Epidermal melanocyte (primary cell): Measurements from ENCODE around the gene EML6.
"Not testable (repeated sequence)": the region's sequence is repeated elsewhere in the genome, so short reads cannot be mapped to it uniquely, and the experiment has no call there.

Experiments
- DNase-seq: peaks from one replicate; pipeline ENCODE4 v3.0.0; 2011; ENCODE audit warnings: low spot score; ENCODE audit not compliant: insufficient read length

Gene EML6

DNA sequence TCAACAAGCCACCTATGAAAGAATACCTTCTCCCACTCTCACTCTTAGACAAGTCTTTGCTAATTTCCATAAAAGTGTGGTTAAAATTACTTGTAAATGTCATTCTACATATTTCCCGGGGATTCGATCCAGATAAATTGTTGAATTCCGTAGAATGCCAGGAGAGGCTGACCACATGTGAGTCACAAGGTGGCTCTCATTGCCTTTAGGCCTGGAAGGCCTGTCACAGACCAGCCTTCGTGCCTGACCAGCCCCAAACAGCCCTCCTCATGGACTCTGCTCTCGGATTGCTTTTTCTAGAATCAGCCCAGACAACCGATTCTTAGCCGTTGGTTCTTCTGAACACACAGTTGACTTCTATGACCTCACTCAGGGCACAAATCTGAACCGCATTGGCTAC, 240.8 kb downstream of the EML6 start:
- no peak for DNase-seq

DNA sequence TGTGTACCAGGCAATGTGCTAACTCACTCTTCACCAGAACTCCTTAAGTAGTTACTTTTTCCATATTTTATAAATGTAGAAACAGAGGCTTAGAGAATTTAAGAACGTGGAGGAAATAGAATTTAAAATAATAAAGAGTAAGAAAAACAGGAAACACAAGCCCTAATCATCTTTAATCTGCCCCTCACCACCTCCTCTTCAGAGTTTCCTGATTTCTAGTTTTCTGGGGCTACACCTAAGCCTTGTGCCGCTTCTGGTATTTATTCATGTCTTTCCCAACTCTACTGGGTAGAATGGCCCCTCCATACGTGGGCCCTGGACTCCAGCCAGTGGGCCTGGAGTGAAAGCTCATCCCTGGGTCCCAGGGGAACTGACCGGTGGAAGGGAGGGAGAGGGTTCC, 241.4 kb downstream of the EML6 start:
- DNase-seq: no peak

GRCh38 chr2:54965425-54965824, 242.0 kb downstream of the EML6 start:
- no peak for DNase-seq

DNA sequence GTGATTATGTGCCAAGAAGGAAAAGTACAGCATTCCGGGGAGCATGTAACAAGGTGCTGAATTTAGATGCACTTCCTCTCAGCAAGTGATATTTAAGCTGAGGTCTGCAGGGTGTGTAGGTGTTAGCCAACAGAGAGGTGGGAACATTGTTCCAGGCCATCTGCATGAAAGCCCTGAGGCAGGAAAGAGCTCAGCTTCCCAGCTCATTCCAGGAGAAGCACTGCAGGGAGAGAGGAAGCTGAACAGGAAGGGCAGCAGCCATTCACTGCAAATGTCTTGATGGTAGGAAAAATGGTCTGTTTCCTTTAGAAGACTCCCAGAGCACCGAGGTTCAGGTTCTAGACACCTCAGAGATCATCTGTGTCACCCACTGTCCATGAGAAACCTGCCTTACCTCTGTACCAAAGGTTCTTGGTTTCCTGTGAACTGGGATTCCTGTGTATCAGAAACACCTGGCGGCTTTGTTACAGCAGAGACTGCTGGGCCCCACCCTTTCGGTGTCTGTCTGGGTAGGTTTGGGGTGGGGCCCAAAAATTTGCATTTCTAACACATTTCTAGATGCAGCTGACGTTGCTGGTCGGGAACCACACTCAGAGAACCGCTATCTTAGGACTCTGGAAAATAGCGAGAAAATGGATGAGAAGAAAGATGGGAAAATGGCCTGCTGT, 242.8 kb downstream of the EML6 start:
- DNase-seq: no peak

GRCh38 chr2:54966837-54967236, 243.4 kb downstream of the EML6 start:
- no peak for DNase-seq

GRCh38 chr2:54967269-54967668, 243.8 kb downstream of the EML6 start:
- no peak for DNase-seq

DNA sequence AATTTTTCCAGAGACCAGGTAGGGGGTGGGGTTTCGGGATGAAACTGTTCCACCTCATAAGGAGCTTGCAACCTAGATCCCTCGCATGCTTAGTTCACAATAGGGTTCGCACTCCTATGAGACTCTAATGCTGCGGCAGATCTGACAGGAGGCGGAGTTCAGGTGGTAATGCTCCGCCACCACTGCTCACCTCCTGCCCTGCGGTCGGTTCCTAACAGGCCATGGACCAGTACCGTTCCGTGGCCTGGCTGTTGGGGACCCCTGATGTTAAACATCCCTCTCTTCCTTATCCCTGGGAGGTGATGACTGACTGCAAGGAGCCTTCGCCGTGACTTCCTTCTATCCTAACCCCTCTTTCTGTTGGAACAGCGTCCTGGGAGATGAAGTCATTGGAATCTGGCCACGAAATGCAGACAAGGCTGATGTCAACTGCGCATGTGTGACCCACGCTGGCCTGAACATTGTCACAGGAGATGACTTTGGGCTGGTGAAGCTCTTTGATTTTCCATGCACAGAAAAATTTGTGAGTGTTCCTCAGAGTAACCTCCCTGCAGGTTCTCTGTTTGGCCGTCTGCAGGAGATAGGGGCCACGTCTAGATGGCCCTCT, 244.4 kb downstream of the EML6 start:
- DNase-seq: no peak

DNA sequence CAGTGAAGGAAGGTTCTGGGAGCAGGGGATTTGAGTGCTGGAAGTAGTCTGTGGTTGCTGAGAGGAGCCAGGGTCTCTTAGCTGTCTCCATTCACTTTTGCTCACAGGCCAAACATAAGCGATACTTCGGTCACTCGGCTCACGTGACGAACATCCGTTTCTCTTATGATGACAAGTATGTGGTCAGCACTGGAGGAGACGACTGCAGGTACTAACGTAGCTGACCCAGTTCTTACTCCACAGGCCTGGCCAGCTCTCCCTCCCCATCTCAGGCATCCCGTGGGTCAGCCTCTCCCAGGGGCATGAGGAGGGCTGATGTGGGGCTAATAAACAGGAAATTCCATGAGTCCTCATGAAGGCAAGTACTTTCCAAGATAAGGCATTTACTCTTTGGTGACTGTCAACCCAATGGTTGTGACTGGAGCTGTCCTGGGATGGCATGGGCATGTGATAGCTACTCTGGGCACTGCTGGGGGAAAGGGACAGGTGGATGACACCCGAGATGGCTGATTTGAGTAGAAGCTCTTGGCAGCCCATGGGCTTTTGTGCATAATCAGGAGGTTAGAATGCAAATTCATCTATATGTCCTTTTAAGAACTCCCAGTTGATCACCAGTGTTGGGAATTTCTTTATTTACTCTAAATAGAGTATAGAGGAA, 245.2 kb downstream of the EML6 start:
- no peak for DNase-seq

DNA sequence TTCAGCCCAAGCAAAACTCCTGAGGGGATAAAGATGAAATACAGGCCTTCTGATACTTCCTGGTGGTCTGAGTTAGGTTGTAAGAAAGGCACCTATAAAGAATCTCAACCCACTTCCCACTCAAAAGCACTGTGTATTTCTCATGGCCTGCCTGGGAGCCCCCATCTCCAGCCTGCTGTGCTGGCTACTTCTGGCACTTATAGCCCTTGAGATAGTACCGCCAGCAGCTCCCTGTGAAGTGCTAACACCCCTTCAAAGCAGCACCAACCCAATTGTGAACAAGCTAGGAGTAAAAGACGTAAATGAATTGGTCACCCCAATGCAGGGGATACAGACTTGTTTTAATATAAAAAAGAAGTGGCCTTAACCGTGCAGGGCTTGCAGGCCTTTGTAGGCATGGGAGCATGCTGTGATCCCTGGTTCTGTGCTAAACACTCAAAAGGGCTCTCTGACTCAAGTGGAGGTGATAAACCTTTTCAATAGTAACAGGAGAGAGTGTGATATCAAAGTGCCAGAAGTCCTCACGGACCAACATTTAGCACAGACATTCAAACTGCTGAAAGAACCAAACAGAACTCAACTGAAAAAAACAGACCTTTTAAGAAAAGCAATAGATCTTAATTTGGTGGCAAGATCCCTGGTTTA, 246.0 kb downstream of the EML6 start:
- no peak for DNase-seq

GRCh38 chr2:54969940-54970338, 246.5 kb downstream of the EML6 start:
- DNase-seq: no peak

- DNase-seq: no peak
Measured at GRCh38 chr2:54975175-54975574, 251.7 kb downstream of the EML6 start.

- no peak for DNase-seq
Measured at GRCh38 chr2:54975598-54976492, 252.4 kb downstream of the EML6 start.

DNA sequence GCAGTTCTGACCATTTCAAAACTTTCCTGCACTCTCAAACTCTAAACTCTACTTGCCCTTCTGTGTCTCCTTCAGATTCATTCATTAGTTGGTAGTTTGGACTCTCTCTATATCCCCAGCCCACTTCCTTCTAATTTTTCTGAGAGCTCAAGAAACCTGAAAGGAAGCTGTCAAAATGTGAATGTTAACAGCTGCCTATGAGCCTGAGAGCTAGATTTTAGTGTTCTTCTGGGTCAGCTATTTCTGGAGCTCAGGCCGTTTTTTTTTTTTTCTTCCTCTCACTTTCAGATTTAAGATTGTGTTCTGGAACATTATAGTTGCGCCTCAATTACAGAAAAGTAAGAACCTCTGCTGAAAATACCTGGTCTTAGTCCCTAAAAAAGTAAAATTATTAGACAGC, 253.7 kb downstream of the EML6 start:
- no peak for DNase-seq

DNA sequence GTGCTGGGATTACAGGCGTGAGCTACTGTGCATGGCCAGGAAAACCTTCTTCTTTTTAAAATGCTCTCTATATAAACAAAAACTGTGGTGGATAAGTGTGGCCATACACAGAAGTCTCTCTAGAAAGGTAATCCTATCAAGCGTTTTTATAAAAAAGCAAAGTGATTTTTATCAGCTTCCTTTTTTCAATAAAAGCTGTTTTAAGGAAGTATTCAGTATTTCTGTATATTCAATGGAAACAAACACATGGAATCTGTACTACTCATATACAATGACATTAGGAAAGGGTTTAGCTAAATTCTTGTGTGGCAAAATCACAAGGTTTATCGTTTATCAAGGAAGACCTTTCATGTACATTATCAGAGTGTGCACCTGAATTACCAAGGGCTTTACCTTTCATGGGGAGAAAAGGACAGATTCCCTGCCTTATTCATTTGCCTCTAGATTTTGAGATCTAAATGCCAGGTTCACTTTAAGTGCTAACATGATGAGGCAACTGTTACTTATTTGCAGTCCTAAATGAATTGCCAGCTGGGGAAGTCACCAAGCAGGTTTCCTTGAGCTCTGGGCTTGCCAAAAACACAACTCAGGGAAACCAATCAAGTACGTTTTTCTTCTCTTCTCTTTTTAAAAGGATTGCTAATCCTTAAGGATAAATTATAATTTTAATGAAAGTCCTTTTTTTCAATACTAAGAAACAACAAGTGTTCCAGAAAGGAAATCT, 256.0 kb downstream of the EML6 start:
- no peak for DNase-seq

DNA sequence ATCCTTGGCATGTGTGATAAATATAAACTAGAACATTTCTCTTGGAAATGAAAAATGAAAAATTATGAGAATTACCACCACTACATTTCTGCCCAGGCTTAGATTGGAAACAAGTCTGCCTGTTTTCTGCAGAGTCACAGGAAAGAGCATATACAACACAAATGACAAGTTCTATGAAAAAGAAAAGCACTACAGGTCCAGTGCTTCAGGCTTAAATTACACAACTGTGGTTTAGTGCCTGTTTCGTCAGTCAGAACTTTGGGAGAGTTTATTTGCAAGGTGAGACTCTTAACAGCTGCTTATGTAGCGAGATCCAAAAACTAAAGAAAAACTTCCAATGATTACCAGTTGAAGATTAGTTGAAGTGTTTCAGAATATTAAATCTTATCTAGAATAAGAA, 257.9 kb downstream of the EML6 start:
- no peak for DNase-seq

DNA sequence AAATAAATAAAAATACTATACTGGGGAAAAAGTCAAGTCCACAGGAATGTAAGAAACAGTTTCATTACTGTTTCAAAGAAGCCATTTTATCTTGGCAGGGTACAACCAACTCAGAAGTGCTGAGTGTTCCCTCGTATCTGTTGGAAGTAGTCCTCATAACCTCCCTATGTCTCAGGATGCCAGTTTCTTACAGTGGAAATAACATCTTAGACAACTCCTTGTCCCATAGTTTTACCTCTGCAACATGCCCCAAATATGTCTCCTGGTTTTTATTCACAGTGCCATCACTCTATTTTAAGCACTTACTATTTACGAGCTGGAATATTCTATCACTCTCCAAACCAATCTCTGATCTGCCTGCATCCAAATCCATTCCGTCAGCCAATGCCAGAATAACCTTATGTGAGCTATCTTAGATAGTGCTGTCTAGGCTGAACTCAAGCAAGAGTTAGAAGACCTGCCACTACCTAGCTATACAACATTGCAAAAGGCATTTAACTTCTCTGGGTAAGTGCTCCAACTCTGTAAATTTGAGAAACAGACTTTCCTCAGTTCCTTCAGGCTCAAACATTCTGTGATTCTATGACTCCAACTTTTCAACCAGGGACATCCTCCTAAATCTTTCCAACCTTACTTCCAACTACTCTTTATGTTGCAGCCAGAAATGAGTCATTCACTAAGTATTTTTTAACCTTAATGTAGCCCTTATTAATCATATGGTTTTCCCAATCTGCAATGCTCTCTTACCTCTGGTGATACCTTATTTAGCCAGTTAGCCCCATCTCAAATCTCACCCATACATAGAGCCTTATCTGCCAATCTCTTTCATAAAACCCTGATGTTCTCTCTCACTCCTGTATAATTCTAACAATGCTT, 260.1 kb downstream of the EML6 start:
- no peak for DNase-seq

DNA sequence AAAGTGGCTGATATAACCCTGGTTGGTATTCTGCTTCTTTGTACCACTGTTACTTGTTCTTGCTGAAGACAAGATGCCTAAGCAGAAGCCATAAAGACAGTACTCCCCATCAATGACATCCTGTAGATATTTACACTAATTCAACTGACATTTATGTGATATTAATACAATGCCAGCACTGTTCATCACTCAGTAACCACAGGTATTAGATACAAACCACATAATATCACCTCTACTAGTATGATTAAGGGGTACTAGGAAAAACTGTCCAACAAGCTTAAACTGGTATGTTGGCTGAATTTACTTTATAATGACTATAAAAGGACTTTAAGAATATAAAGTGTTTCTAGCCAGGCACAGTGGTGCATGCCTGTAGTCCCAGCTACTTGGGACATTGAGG, 261.0 kb downstream of the EML6 start:
- DNase-seq: no peak

DNA sequence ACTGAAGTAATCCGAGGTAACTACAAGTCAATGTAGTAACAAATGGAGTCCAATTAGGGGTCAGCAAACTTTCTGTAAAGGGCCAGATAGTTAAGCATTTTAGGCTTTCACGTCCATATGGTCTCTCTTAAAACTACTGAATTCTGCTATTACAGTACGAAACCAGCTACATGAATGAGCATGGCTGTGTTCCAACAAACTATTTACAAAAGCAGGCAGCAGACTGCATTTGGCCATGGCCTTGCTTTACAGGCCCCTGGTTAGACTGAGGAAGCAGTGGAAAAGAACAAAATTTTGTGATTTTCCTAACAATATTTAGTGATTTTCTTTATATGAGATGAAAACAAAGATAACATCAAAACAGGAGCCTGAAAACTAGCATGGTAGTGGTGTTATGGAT, 262.8 kb downstream of the EML6 start:
- no peak for DNase-seq

DNA sequence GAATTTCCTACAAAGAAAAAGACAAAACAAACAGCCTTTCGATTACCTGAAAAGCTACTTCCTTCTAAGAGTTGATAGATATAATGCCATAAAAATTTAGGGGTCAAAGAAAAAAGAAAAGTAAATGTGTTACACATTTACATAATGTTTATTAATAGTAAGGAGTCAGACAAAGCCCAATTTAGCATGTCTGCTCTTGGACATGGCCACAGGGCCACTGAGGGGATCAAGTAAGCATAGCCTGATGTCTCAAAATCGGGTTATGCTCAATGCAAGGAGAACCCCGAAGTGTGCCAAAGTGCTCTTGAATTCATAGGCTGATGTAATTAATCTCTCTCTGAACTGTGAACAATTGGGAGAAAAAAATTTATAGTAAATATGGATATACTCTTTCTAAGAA, 265.1 kb downstream of the EML6 start:
- DNase-seq: no peak

GRCh38 chr2:54990694-54991093, 267.2 kb downstream of the EML6 start:
- DNase-seq: not testable (repeated sequence)
